GM12892 (cell line): Measurements from ENCODE around the gene ASB3.

Experiments used
- POLR2A ChIP-seq: IDR thresholded peaks from 2 replicates; pipeline ENCODE4 v1.6.1; 2011; ENCODE audit warnings: low read depth, low read length, control low read depth
- POLR2AphosphoS5 ChIP-seq: IDR thresholded peaks from 2 replicates; pipeline ENCODE4 v1.6.1; 2011; ENCODE audit warnings: low read depth, low read length, control low read depth
- TAF1 ChIP-seq: IDR thresholded peaks from 2 replicates; pipeline ENCODE4 v1.6.1; 2011; ENCODE audit warnings: low read depth, mild to moderate bottlenecking, control low read depth, low read length, borderline replicate concordance

GRCh38 chr2:53770264-53770663 is 16.5 kb downstream of the ASB3 start:
- TF ChIP-seq POLR2A (no peak), POLR2AphosphoS5 (no peak), TAF1 (no peak)
